NB4 (cell line): ENCODE measurements around the gene ADARB2.

Source experiments
- MAX ChIP-seq: IDR thresholded peaks from 2 replicates; pipeline ENCODE4 v1.6.1; 2011; ENCODE audit warnings: low read depth, low read length
- MYC ChIP-seq: IDR thresholded peaks from 2 replicates; pipeline ENCODE4 v1.6.1; 2011; ENCODE audit warnings: low read depth, low read length
- TF ChIP-seq, protein P1 (sequence below): IDR thresholded peaks from one replicate; pipeline ENCODE4 v1.5.1; 2012; ENCODE audit warnings: low read depth, low read length

DNA sequence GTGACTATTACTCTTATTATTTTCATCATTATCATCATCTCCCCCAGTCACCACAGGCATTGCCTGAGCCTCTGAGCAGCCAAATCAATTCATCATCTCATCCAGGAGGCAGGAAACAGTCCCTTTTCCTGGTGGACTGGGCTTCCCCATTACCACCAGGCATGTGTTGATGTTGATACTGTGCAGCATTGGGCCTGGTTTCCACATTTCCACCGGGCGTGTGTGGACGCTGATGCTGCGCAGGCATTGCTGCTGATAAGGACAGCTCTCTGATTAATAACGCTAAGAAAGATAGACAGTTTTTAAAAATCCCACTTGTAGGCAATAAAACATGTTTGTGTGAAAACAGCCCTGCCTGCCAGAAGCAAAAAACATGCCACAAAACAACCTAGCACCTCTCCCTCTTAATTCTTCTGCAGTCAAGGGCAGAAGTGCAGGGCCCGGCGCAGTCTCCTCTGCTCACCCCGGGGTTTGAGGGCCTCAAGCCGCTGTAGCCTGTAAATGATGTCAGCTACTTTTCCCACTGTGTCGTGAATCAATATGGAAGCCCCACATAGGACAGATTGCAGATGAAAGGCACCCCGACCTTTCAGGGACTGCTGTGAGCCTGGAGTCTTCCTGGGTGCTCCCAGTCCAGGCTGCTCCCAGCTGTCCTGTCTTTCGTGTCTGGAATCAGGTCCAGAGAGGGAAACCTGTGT lies 465.1 kb downstream of the ADARB2 start:
- TF ChIP-seq MAX (no peak), MYC (no peak)
- TF ChIP-seq, protein P1, sequence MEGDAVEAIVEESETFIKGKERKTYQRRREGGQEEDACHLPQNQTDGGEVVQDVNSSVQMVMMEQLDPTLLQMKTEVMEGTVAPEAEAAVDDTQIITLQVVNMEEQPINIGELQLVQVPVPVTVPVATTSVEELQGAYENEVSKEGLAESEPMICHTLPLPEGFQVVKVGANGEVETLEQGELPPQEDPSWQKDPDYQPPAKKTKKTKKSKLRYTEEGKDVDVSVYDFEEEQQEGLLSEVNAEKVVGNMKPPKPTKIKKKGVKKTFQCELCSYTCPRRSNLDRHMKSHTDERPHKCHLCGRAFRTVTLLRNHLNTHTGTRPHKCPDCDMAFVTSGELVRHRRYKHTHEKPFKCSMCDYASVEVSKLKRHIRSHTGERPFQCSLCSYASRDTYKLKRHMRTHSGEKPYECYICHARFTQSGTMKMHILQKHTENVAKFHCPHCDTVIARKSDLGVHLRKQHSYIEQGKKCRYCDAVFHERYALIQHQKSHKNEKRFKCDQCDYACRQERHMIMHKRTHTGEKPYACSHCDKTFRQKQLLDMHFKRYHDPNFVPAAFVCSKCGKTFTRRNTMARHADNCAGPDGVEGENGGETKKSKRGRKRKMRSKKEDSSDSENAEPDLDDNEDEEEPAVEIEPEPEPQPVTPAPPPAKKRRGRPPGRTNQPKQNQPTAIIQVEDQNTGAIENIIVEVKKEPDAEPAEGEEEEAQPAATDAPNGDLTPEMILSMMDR: no peak
